H9 (cell line): Measurements from ENCODE around the gene GALNT4. TPM values are rescaled to one million over a fixed set of nuclear protein-coding genes. Genes with fewer than 3 reads are reported as not detected.

Experiments used
- DNase-seq: peaks from one replicate; pipeline ENCODE4 v3.0.0-alpha.2; 2017
- H2AFZ ChIP-seq: one replicate; pipeline ENCODE4 v1.6.1; 2013; ENCODE audit warnings: mild to moderate bottlenecking, low read length, control low read depth, moderate library complexity
- H2AK5ac ChIP-seq: 2 replicates; pipeline ENCODE4 v1.6.1; 2013; ENCODE audit warnings: low read length, control low read depth, mixed read lengths; ENCODE audit not compliant: insufficient read length
- H2BK120ac ChIP-seq: one replicate; pipeline ENCODE4 v1.6.1; 2013; ENCODE audit warnings: low read depth, mild to moderate bottlenecking, low read length, control low read depth, inconsistent platforms; ENCODE audit not compliant: poor library complexity, severe bottlenecking
- H2BK12ac ChIP-seq: 2 replicates; pipeline ENCODE4 v1.6.1; 2013; ENCODE audit warnings: low read length, control low read depth, mixed read lengths, low read depth; ENCODE audit not compliant: insufficient read length
- H2BK15ac ChIP-seq: 2 replicates; pipeline ENCODE4 v1.6.1; 2013; ENCODE audit warnings: low read depth, low read length, control low read depth
- H2BK20ac ChIP-seq: one replicate; pipeline ENCODE4 v1.6.1; 2013; ENCODE audit warnings: low read depth, mild to moderate bottlenecking, low read length, control low read depth, inconsistent platforms; ENCODE audit not compliant: poor library complexity, severe bottlenecking
- H2BK5ac ChIP-seq: 2 replicates; pipeline ENCODE4 v1.6.1; 2013; ENCODE audit warnings: low read length, control low read depth, mixed read lengths; ENCODE audit not compliant: insufficient read length
- H3K14ac ChIP-seq: 2 replicates; pipeline ENCODE4 v1.6.1; 2013; ENCODE audit warnings: low read length, control low read depth; ENCODE audit not compliant: insufficient read depth
- H3K18ac ChIP-seq: 2 replicates; pipeline ENCODE4 v1.6.1; 2013; ENCODE audit warnings: low read depth, mild to moderate bottlenecking, mixed read lengths, low read length, control low read depth; ENCODE audit not compliant: insufficient read length
- H3K23ac ChIP-seq: 2 replicates; pipeline ENCODE4 v1.6.1; 2013; ENCODE audit warnings: low read length, control low read depth, mixed read lengths, low read depth; ENCODE audit not compliant: insufficient read length
- H3K23me2 ChIP-seq: 2 replicates; pipeline ENCODE4 v1.6.1; 2013; ENCODE audit warnings: low read depth, mild to moderate bottlenecking, mixed read lengths, low read length, control low read depth; ENCODE audit not compliant: insufficient read length, poor library complexity, severe bottlenecking
- H3K27ac ChIP-seq: 2 replicates; pipeline ENCODE4 v1.5.1; 2013; ENCODE audit warnings: low read length, control low read depth, mixed read lengths, low read depth; ENCODE audit not compliant: insufficient read length
- H3K27me3 ChIP-seq: 2 replicates; pipeline ENCODE4 v1.6.1; 2013; ENCODE audit warnings: low read length, control low read depth, inconsistent platforms; ENCODE audit not compliant: insufficient read depth
- H3K4ac ChIP-seq: 2 replicates; pipeline ENCODE4 v1.6.1; 2013; ENCODE audit warnings: low read depth, mild to moderate bottlenecking, control low read depth, inconsistent platforms, low read length, moderate library complexity
- H3K4me1 ChIP-seq: 2 replicates; pipeline ENCODE4 v1.6.1; 2013; ENCODE audit warnings: low read length, control low read depth, inconsistent platforms; ENCODE audit not compliant: insufficient read depth
- H3K4me2 ChIP-seq: 2 replicates; pipeline ENCODE4 v1.6.1; 2013; ENCODE audit warnings: low read length, control low read depth, mixed read lengths; ENCODE audit not compliant: insufficient read length, insufficient read depth
- H3K56ac ChIP-seq: 2 replicates; pipeline ENCODE4 v1.6.1; 2013; ENCODE audit warnings: low read depth, mild to moderate bottlenecking, mixed read lengths, low read length, control low read depth; ENCODE audit not compliant: insufficient read length
- H3K79me1 ChIP-seq: 2 replicates; pipeline ENCODE4 v1.6.1; 2013; ENCODE audit warnings: low read depth, mild to moderate bottlenecking, moderate library complexity, low read length, control low read depth, inconsistent platforms; ENCODE audit not compliant: insufficient read depth, poor library complexity, severe bottlenecking
- H3K79me2 ChIP-seq: 2 replicates; pipeline ENCODE4 v1.6.1; 2013; ENCODE audit warnings: low read length, control low read depth, inconsistent platforms; ENCODE audit not compliant: insufficient read depth
- H3K9ac ChIP-seq: 2 replicates; pipeline ENCODE4 v1.6.1; 2013; ENCODE audit warnings: low read length, control low read depth, mixed read lengths; ENCODE audit not compliant: insufficient read length; ENCODE audit errors: extremely low read depth
- H3K9me3 ChIP-seq: one replicate; pipeline ENCODE4 v1.6.1; 2013; ENCODE audit warnings: low read depth, low read length, inconsistent platforms; ENCODE audit not compliant: control insufficient read depth
- H3T11ph ChIP-seq: one replicate; pipeline ENCODE4 v1.6.1; 2013; ENCODE audit warnings: mild to moderate bottlenecking, low read length, control low read depth, inconsistent platforms
- H4K20me1 ChIP-seq: one replicate; pipeline ENCODE4 v1.6.1; 2013; ENCODE audit not compliant: control insufficient read depth, insufficient read length, insufficient read depth
- H4K5ac ChIP-seq: 2 replicates; pipeline ENCODE4 v1.6.1; 2013; ENCODE audit warnings: low read depth, mild to moderate bottlenecking, mixed read lengths, low read length, control low read depth; ENCODE audit not compliant: insufficient read length
- H4K8ac ChIP-seq: replicated peaks from 2 replicates; pipeline ENCODE4 v1.6.1; 2013; ENCODE audit warnings: low read length, control low read depth, mixed read lengths, low read depth; ENCODE audit not compliant: insufficient read length
- H4K91ac ChIP-seq: 2 replicates; pipeline ENCODE4 v1.6.1; 2013; ENCODE audit warnings: low read depth, mild to moderate bottlenecking, moderate library complexity, mixed read lengths, low read length, control low read depth; ENCODE audit not compliant: insufficient read length
- H3K27ac Mint-ChIP-seq, 3 experiments: 2 replicates in 2 of 3; 3 replicates in 1 of 3; pipeline ENCODE4 v1.8.0; 2020 to 2021; ENCODE audit warnings: mixed read lengths in 3 of 3, mild to moderate bottlenecking in 1 of 3, moderate library complexity in 1 of 3
- H3K27me3 Mint-ChIP-seq: 2 replicates; pipeline ENCODE4 v1.8.0; 2021; ENCODE audit warnings: low read depth, mild to moderate bottlenecking, moderate library complexity, mixed read lengths
- H3K36me3 Mint-ChIP-seq, 3 experiments: 2 replicates in 2 of 3; 3 replicates in 1 of 3; pipeline ENCODE4 v1.8.0; 2020 to 2021; ENCODE audit warnings: low read depth in 3 of 3, mixed read lengths in 3 of 3; ENCODE audit not compliant: insufficient read depth in 1 of 3
- H3K4me1 Mint-ChIP-seq, 2 experiments: 2 replicates each; pipeline ENCODE4 v1.8.0; 2020; ENCODE audit warnings: mixed read lengths in 2 of 2
- H3K4me3 Mint-ChIP-seq, 2 experiments: 2 replicates in 1 of 2; 3 replicates in 1 of 2; pipeline ENCODE4 v1.8.0; 2020 to 2021; ENCODE audit warnings: mild to moderate bottlenecking in 2 of 2, mixed read lengths in 2 of 2, moderate library complexity in 1 of 2
- H3K9me3 Mint-ChIP-seq, 2 experiments: 2 replicates in 1 of 2; 3 replicates in 1 of 2; pipeline ENCODE4 v1.8.0; 2020; ENCODE audit warnings: mild to moderate bottlenecking in 2 of 2, mixed read lengths in 2 of 2, moderate library complexity in 1 of 2
- CTCF ChIP-seq: fragments of 200-600 bp; sonication (generic); conservative IDR thresholded peaks from 3 replicates; pipeline ENCODE4 v1.8.0; 2021; ENCODE audit warnings: antibody characterized with exemption, mild to moderate bottlenecking
- WGBS: extraction: QIAGEN DNeasy Blood & Tissue Kit; methylation state at CpG from one replicate; pipeline ENCODE4 v1.1.7; 2013; ENCODE audit warnings: missing lambda C conversion rate, low lambda C conversion rate, mixed read lengths; ENCODE audit not compliant: insufficient read length; ENCODE audit errors: extremely low coverage; 5-methylcytosine and 5-hydroxymethylcytosine counted together
- total RNA-seq: library from RNA; stranded (reverse); gene quantifications from 2 replicates; pipeline ENCODE4 v1.2.1, GENCODE V29; 2021

GALNT4 gene
- total RNA-seq, 1 experiment from 2014 or later, result 3.1 TPM

GRCh38 chr12:89506050-89506449 lies 18.5 kb downstream of the GALNT4 start:
- Mint-ChIP-seq H3K27ac (peak overlapping the region in 1 of 3 experiments; percentile 8; a peak in 1 of 7 replicates), H3K4me1 (peaks cover 2 to 8% of the 10 kb centered on the region in 2 experiments; a peak in 3 of 4 replicates), H3K4me3 (no peak overlapping the region), H3K36me3 (peaks cover 0 to 5% (median 0%) of the 10 kb centered on the region in 3 experiments; a peak in 2 of 7 replicates), H3K27me3 (no peaks in the 10 kb centered on the region), H3K9me3 (peaks cover 0 to 4% of the 10 kb centered on the region in 2 experiments; a peak in 2 of 5 replicates)
- no peak overlapping the region for H2BK15ac ChIP-seq
- no peaks in the 10 kb centered on the region for H3K23me2 ChIP-seq
- H3K9ac ChIP-seq, result no peak overlapping the region
- H2BK12ac ChIP-seq, result no peak overlapping the region
- no peak overlapping the region for H4K5ac ChIP-seq
- no peak for DNase-seq
- no peak overlapping the region for H2AK5ac ChIP-seq
- H3K79me1 ChIP-seq, result no peaks in the 10 kb centered on the region
- H3T11ph ChIP-seq, result no peak overlapping the region
- H2BK5ac ChIP-seq, result no peak overlapping the region
- no peaks in the 10 kb centered on the region for H3K9me3 ChIP-seq
- H3K4ac ChIP-seq, result no peak overlapping the region
- no peak overlapping the region for H3K56ac ChIP-seq
- TF ChIP-seq CTCF, result no peak
- WGBS, result no CpG with 5 or more reads among the region's 1 CpG
- no peak overlapping the region for H3K4me2 ChIP-seq
- H3K27me3 ChIP-seq, result no peaks in the 10 kb centered on the region
- H4K91ac ChIP-seq, result no peak overlapping the region
- H3K18ac ChIP-seq, result no peak overlapping the region
- H3K27ac ChIP-seq, result no peak overlapping the region
- H3K4me1 ChIP-seq, result no peaks in the 10 kb centered on the region
- H2BK20ac ChIP-seq, result no peak overlapping the region
- no peak overlapping the region for H2AFZ ChIP-seq
- H3K14ac ChIP-seq, result no peak overlapping the region
- no peaks in the 10 kb centered on the region for H3K79me2 ChIP-seq
- no peak overlapping the region for H2BK120ac ChIP-seq
- no peaks in the 10 kb centered on the region for H4K20me1 ChIP-seq
- H4K8ac ChIP-seq, result no peak overlapping the region
- no peak overlapping the region for H3K23ac ChIP-seq
